Measurements from ENCODE around the gene EFCAB10.
"Not testable (repeated sequence)": the region's sequence is repeated elsewhere in the genome, so short reads cannot be mapped to it uniquely, and the experiment has no call there.

The EFCAB10 gene

GRCh38 chr7:105524423-105524822, 56.9 kb downstream of the EFCAB10 start:
- H3K27me3 ChIP-seq (ENCODE audit: insufficient read depth, low read length); H3K9ac ChIP-seq (ENCODE audit: low read depth, low read length); H3K36me3 ChIP-seq (ENCODE audit: insufficient read depth, low read depth, low read length); H3K4me3 ChIP-seq (ENCODE audit: low read length); H3K4me1 ChIP-seq (ENCODE audit: insufficient read depth, low read length); H3K27ac ChIP-seq (ENCODE audit: low read length); H3K9me3 ChIP-seq (ENCODE audit: insufficient read depth, low read depth, low read length): not testable (repeated sequence)

- Histone ChIP-seq H3K4me1 (ENCODE audit: insufficient read depth, low read length) (no peaks in the 10 kb centered on the region), H3K9ac (ENCODE audit: low read depth, low read length) (peak within 1 kb of the TSS; percentile 97), H3K4me3 (ENCODE audit: low read length) (peak within 1 kb of the TSS; percentile 79), H3K36me3 (ENCODE audit: insufficient read depth, low read depth, low read length) (peaks cover 20% of the 10 kb centered on the region), H3K27me3 (ENCODE audit: insufficient read depth, low read length) (peaks cover 5% of the 10 kb centered on the region; the same call in 1 of the 2 replicates), H3K27ac (ENCODE audit: low read length) (peak within 1 kb of the TSS; percentile 44), H3K9me3 (ENCODE audit: insufficient read depth, low read depth, low read length) (no peaks in the 10 kb centered on the region)
Observed at GRCh38 chr7:105521717-105522463, 59.4 kb downstream of the EFCAB10 start, which contains the start of gene PUS7. PUS7 (minus strand) TSS chr7:105522271; CDS start chr7:105508512, 13,759 bp downstream.

GRCh38 chr7:105521027-105521716, 60.1 kb downstream of the EFCAB10 start:
- Histone ChIP-seq H3K4me1 (ENCODE audit: insufficient read depth, low read length) (no peaks in the 10 kb centered on the region), H3K36me3 (ENCODE audit: insufficient read depth, low read depth, low read length) (peaks cover 27% of the 10 kb centered on the region), H3K9me3 (ENCODE audit: insufficient read depth, low read depth, low read length) (no peaks in the 10 kb centered on the region), H3K9ac (ENCODE audit: low read depth, low read length) (peak overlapping the region; percentile 97), H3K27ac (ENCODE audit: low read length) (peak overlapping the region; percentile 44), H3K4me3 (ENCODE audit: low read length) (peak overlapping the region; percentile 79), H3K27me3 (ENCODE audit: insufficient read depth, low read length) (peaks cover 5% of the 10 kb centered on the region; the same call in 1 of the 2 replicates)

DNA sequence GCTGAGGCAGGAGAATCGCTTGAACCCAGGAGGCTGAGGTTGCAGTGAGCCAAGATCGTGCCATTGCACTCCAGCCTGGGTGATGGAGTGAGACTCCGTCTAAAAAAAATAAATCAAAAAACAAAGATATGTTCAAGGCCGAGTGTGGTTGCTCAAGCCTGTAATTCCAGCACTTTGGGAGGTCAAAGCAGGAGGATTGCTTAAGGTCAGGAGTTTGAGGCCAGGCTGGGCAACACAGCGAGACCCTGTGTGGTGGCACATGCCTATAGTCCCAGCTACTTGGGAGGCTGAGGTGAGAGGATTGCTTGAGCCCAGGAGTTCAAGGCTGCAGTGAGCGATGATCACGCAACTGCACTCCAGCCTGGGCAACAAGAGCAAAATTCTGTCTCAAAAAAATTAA, 60.7 kb downstream of the EFCAB10 start:
- H3K27ac ChIP-seq (ENCODE audit: low read length); H3K9me3 ChIP-seq (ENCODE audit: insufficient read depth, low read depth, low read length); H3K27me3 ChIP-seq (ENCODE audit: insufficient read depth, low read length); H3K4me1 ChIP-seq (ENCODE audit: insufficient read depth, low read length): not testable (repeated sequence)
- Histone ChIP-seq H3K36me3 (ENCODE audit: insufficient read depth, low read depth, low read length) (peaks cover 27% of the 10 kb centered on the region), H3K4me3 (ENCODE audit: low read length) (peak overlapping the region; percentile 79), H3K9ac (ENCODE audit: low read depth, low read length) (peak overlapping the region; percentile 97; the same call in 1 of the 2 replicates)

DNA sequence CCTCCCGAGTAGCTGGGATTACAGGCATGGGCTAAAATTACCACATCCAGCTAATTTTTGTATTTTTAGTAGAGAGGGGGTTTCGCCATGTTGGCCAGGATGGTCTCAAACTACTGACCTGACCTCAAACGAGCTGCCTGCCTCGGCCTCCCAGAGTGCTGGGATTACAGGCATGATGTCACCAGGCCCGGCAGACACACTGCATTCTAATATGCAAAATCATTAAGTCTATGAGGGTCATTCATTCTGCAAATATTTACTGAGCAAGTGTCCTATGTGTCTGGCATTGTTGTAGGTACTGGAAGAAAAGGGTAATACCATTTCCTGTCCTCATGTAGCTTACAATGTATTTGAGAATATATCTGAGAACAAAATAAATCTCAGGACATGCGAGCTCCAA, 61.9 kb downstream of the EFCAB10 start:
- Histone ChIP-seq H3K4me1 (ENCODE audit: insufficient read depth, low read length) (no peaks in the 10 kb centered on the region), H3K36me3 (ENCODE audit: insufficient read depth, low read depth, low read length) (peaks cover 27% of the 10 kb centered on the region), H3K27ac (ENCODE audit: low read length) (no peak overlapping the region), H3K4me3 (ENCODE audit: low read length) (no peak overlapping the region), H3K9me3 (ENCODE audit: insufficient read depth, low read depth, low read length) (no peaks in the 10 kb centered on the region), H3K9ac (ENCODE audit: low read depth, low read length) (no peak overlapping the region), H3K27me3 (ENCODE audit: insufficient read depth, low read length) (peaks cover 5% of the 10 kb centered on the region; the same call in 1 of the 2 replicates)

DNA sequence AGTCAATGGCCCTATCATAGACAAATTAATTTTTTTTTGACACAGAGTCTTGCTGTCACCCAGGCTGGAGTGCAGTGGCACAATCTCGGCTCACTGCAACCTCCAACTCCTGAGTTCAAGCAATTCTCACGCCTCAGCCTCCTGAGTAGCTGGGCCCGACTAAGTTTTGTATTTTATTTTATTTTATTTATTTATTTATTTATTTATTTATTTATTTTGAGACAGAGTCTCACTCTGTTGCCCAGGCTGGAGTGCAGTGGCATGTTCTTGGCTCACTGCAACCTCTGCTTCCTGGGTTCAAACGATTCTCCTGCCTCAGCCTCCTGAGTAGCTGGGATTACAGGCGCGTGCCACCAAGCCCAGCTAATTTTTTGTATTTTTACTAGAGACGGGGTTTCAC, 65.7 kb downstream of the EFCAB10 start:
- H3K36me3 ChIP-seq (ENCODE audit: insufficient read depth, low read depth, low read length), result peaks cover 39% of the 10 kb centered on the region
- H3K9me3 ChIP-seq (ENCODE audit: insufficient read depth, low read depth, low read length); H3K9ac ChIP-seq (ENCODE audit: low read depth, low read length); H3K4me3 ChIP-seq (ENCODE audit: low read length); H3K4me1 ChIP-seq (ENCODE audit: insufficient read depth, low read length); H3K27me3 ChIP-seq (ENCODE audit: insufficient read depth, low read length); H3K27ac ChIP-seq (ENCODE audit: low read length): not testable (repeated sequence)
